ENCODE measurements around the gene RAP1GAP. TPM values are rescaled to one million over a fixed set of nuclear protein-coding genes. Genes with fewer than 3 reads are reported as not detected.

The RAP1GAP gene
- total RNA-seq, 2 donors from 2014 or later: 29.6 to 36.3 TPM

GRCh38 chr1:21705303-21705980 lies 36.3 kb upstream of the RAP1GAP start:
- TF ChIP-seq CTCF (IDR thresholded peaks at IDR 0.05): no peak
- intact Hi-C loops (cut with DNase I): no loop called here
- Histone ChIP-seq H3K9me3 (no peaks in the 10 kb centered on the region), H3K4me1 (no peaks in the 10 kb centered on the region), H3K4me3 (no peak overlapping the region), H3K27me3 (no peaks in the 10 kb centered on the region), H3K27ac (no peak overlapping the region), H3K36me3 (no peaks in the 10 kb centered on the region), H3K9ac (ENCODE audit: low read depth in 2 of 2, low read length in 2 of 2) (no peak overlapping the region)
- DNase-seq: no peak

GRCh38 chr1:21704145-21704544 lies 35.0 kb upstream of the RAP1GAP start:
- intact Hi-C loops (cut with DNase I): no loop called here
- no peak overlapping the region for H3K27ac ChIP-seq
- no peak overlapping the region for H3K4me3 ChIP-seq
- no peak for DNase-seq
- no peaks in the 10 kb centered on the region for H3K36me3 ChIP-seq
- H3K9ac ChIP-seq (ENCODE audit: low read depth in 2 of 2, low read length in 2 of 2): no peak overlapping the region
- no peaks in the 10 kb centered on the region for H3K27me3 ChIP-seq
- no peaks in the 10 kb centered on the region for H3K4me1 ChIP-seq
- no peaks in the 10 kb centered on the region for H3K9me3 ChIP-seq
- no peak for TF ChIP-seq CTCF (IDR thresholded peaks at IDR 0.05)

GRCh38 chr1:21703318-21703963 lies 34.3 kb upstream of the RAP1GAP start:
- no peak for DNase-seq
- no peak overlapping the region for H3K4me3 ChIP-seq
- TF ChIP-seq CTCF (IDR thresholded peaks at IDR 0.05): no peak
- no peaks in the 10 kb centered on the region for H3K36me3 ChIP-seq
- no peak overlapping the region for H3K9ac ChIP-seq (ENCODE audit: low read depth in 2 of 2, low read length in 2 of 2)
- no peaks in the 10 kb centered on the region for H3K27me3 ChIP-seq
- intact Hi-C loops (cut with DNase I): no loop called here
- no peaks in the 10 kb centered on the region for H3K4me1 ChIP-seq
- no peaks in the 10 kb centered on the region for H3K9me3 ChIP-seq
- H3K27ac ChIP-seq: no peak overlapping the region

- intact Hi-C loops (cut with DNase I): no loop called here
- Histone ChIP-seq H3K4me1 (no peaks in the 10 kb centered on the region), H3K9me3 (no peaks in the 10 kb centered on the region), H3K9ac (ENCODE audit: low read depth in 2 of 2, low read length in 2 of 2) (no peak overlapping the region), H3K36me3 (no peaks in the 10 kb centered on the region), H3K27ac (no peak overlapping the region), H3K4me3 (no peak overlapping the region), H3K27me3 (no peaks in the 10 kb centered on the region)
- TF ChIP-seq CTCF (IDR thresholded peaks at IDR 0.05): no peak
- DNase-seq: no peak
Measured at GRCh38 chr1:21702780-21703179, 33.6 kb upstream of the RAP1GAP start.

GRCh38 chr1:21701401-21701800 lies 32.2 kb upstream of the RAP1GAP start:
- H3K4me3 ChIP-seq: no peak overlapping the region
- H3K27ac ChIP-seq: no peak overlapping the region
- TF ChIP-seq CTCF (IDR thresholded peaks at IDR 0.05): no peak
- intact Hi-C loops (cut with DNase I): no loop called here
- no peak overlapping the region for H3K9ac ChIP-seq (ENCODE audit: low read depth in 2 of 2, low read length in 2 of 2)
- no peaks in the 10 kb centered on the region for H3K27me3 ChIP-seq
- DNase-seq: no peak
- no peaks in the 10 kb centered on the region for H3K9me3 ChIP-seq
- no peaks in the 10 kb centered on the region for H3K36me3 ChIP-seq
- H3K4me1 ChIP-seq: no peaks in the 10 kb centered on the region

All from colonic mucosa (tissue), 4 donors.